Endothelial cell of umbilical vein (primary cell): Measurements from ENCODE around the gene CD109. TPM values are rescaled to one million over a fixed set of nuclear protein-coding genes. Genes with fewer than 3 reads are reported as not detected.

Experiments
- BruUV-seq: library from RNA; stranded (reverse); fragments of 400-500 nt; replicated peaks from 2 replicates; lab custom pipeline; 2021; lab: Mats Ljungman, UMichigan
- CTCF ChIA-PET: fragments of 300-600, 350-600 bp; sonication (Branson Sonifier 250); formaldehyde crosslinking; loops from one replicate; lab custom pipeline; 2021; ENCODE audit warnings: antibody characterized with exemption, inconsistent platforms; lab: Charles Lee
- POLR2A ChIA-PET: fragments of 300-600, 350-600 bp; sonication (Branson Sonifier 250); formaldehyde crosslinking; loops from one replicate; lab custom pipeline; 2021; ENCODE audit warnings: antibody characterized with exemption, inconsistent platforms; lab: Charles Lee
- DNase-seq: peaks from one replicate; pipeline ENCODE4 v3.0.0-alpha.2; 2011; ENCODE audit warnings: low read depth, low spot score
- FAIRE-seq: peaks from 2 replicates; lab custom pipeline; 2011; peaks lifted over from hg19 to GRCh38; lab: Jason Lieb, UNC
- H2AFZ ChIP-seq: 2 replicates; pipeline ENCODE4 v1.6.0; 2012; ENCODE audit warnings: low read depth, low read length, control low read depth, inconsistent platforms
- H3K27ac ChIP-seq: 2 replicates; pipeline ENCODE4 v1.5.1; 2011; ENCODE audit warnings: low read depth, mild to moderate bottlenecking, control low read depth, low read length, moderate library complexity; ENCODE audit not compliant: insufficient read depth
- H3K27me3 ChIP-seq, 2 experiments: 2 replicates each; pipeline versions ENCODE4 v1.6.0 to v1.6.1; 2011; ENCODE audit warnings: low read length in 2 of 2, mixed read lengths in 1 of 2; ENCODE audit not compliant: control insufficient read depth in 2 of 2, insufficient read depth in 2 of 2
- H3K36me3 ChIP-seq, 2 experiments: 2 replicates in 1 of 2; 3 replicates in 1 of 2; pipeline ENCODE4 v1.5.1; 2011; ENCODE audit warnings: low read length in 2 of 2, mild to moderate bottlenecking in 1 of 2, moderate library complexity in 1 of 2; ENCODE audit not compliant: control insufficient read depth in 2 of 2, insufficient read depth in 2 of 2; ENCODE audit errors: extremely low read depth in 1 of 2
- H3K4me1 ChIP-seq: 3 replicates; pipeline ENCODE4 v1.5.1; 2011; ENCODE audit warnings: mild to moderate bottlenecking, low read length; ENCODE audit not compliant: control insufficient read depth, insufficient read depth; ENCODE audit errors: extremely low read depth
- H3K4me2 ChIP-seq: 2 replicates; pipeline ENCODE4 v1.6.1; 2011; ENCODE audit warnings: low read length, control low read depth, mixed read lengths; ENCODE audit not compliant: insufficient read depth
- H3K4me3 ChIP-seq, 3 experiments: fragments of 200-600 bp in 1 of 3; sonication (generic), shearing (Covaris generic) in 1 of 3; replicated peaks in 1 of 3; 2 replicates each; pipeline ENCODE4 v1.5.1; 2011 to 2016; ENCODE audit warnings: control low read depth in 3 of 3, low read length in 3 of 3, mild to moderate bottlenecking in 2 of 3, inconsistent platforms in 1 of 3, low read depth in 1 of 3, moderate library complexity in 1 of 3; ENCODE audit not compliant: insufficient read depth in 1 of 3
- H3K79me2 ChIP-seq: 2 replicates; pipeline ENCODE4 v1.6.0; 2012; ENCODE audit warnings: low read length, inconsistent platforms; ENCODE audit not compliant: control insufficient read depth, insufficient read depth
- H3K9ac ChIP-seq: replicated peaks from 2 replicates; pipeline ENCODE3; 2011; ENCODE audit warnings: low read length, control low read depth; ENCODE audit not compliant: insufficient read depth; ENCODE audit errors: extremely low read depth
- H3K9me1 ChIP-seq: replicated peaks from 3 replicates; pipeline ENCODE4 v1.6.0; 2011; ENCODE audit warnings: mild to moderate bottlenecking, low read length; ENCODE audit not compliant: control insufficient read depth, insufficient read depth; ENCODE audit errors: extremely low read depth
- H3K9me3 ChIP-seq: replicated peaks from 2 replicates; pipeline ENCODE4 v1.5.1; 2012; ENCODE audit warnings: low read length, inconsistent platforms; ENCODE audit not compliant: control insufficient read depth, insufficient read depth
- H4K20me1 ChIP-seq: replicated peaks from 2 replicates; pipeline ENCODE3; 2011; ENCODE audit warnings: mild to moderate bottlenecking, low read length; ENCODE audit not compliant: control insufficient read depth, insufficient read depth; ENCODE audit errors: extremely low read depth
- EZH2 ChIP-seq: IDR thresholded peaks from 2 replicates; pipeline ENCODE4 v1.6.1; 2012; ENCODE audit warnings: borderline replicate concordance, low read depth, mild to moderate bottlenecking, moderate library complexity, low read length, inconsistent platforms; ENCODE audit not compliant: severe bottlenecking
- FOS ChIP-seq: IDR thresholded peaks from 2 replicates; pipeline ENCODE4 v1.6.1; 2011; ENCODE audit warnings: mild to moderate bottlenecking, low read length, moderate library complexity, borderline replicate concordance; ENCODE audit not compliant: insufficient read depth
- GATA2 ChIP-seq: IDR thresholded peaks from 2 replicates; pipeline ENCODE4 v1.7.0; 2011; ENCODE audit warnings: low read depth, mild to moderate bottlenecking, moderate library complexity, mixed read lengths, low read length; ENCODE audit not compliant: insufficient read length, insufficient read depth
- JUN ChIP-seq: IDR thresholded peaks from 2 replicates; pipeline ENCODE4 v1.6.1; 2011; ENCODE audit warnings: borderline replicate concordance, low read depth; ENCODE audit not compliant: insufficient read length, insufficient read depth
- MAX ChIP-seq: IDR thresholded peaks from 2 replicates; pipeline ENCODE4 v1.6.1; 2011; ENCODE audit not compliant: insufficient read depth, insufficient read length
- MYC ChIP-seq: IDR thresholded peaks from one replicate; pipeline ENCODE4 v1.6.1; 2011; ENCODE audit warnings: mild to moderate bottlenecking, low read depth, low read length
- POLR2A ChIP-seq: IDR thresholded peaks from 2 replicates; pipeline ENCODE4 v1.6.1; 2012; ENCODE audit warnings: low read depth, mild to moderate bottlenecking, control low read depth, low read length
- POLR2AphosphoS5 ChIP-seq: IDR thresholded peaks from 2 replicates; pipeline ENCODE4 v1.6.1; 2012; ENCODE audit warnings: low read depth, mild to moderate bottlenecking, control low read depth, low read length, moderate library complexity; ENCODE audit not compliant: insufficient read depth
- dilution Hi-C: fragments of 300-500 bp; cut with MboI; formaldehyde crosslinking; loops from one replicate; pipeline ENCODE4 v1.15.0; 2019; ENCODE audit warnings: low sequenced_read_pairs; ENCODE audit not compliant: extremely low pct_ligation_motif_present
- intact Hi-C: fragments of 100-400 bp; cut with micrococcal nuclease; formaldehyde crosslinking; loops from one replicate; pipeline ENCODE4 v1.10.0; 2022
- polyA plus RNA-seq, 4 experiments: library from polyadenylated mRNA; depleted of rRNA in 3 of 4; stranded (reverse) in 3 of 4; unstranded in 1 of 4; fragments of >200 nt; gene quantifications; 2 replicates each; pipeline versions ENCODE4 v1.2.1 to v1.2.3, GENCODE V29; 2011 to 2012; ENCODE audit warnings: missing spikeins in 1 of 4
- total RNA-seq: library from RNA; stranded (reverse); gene quantifications from 2 replicates; pipeline ENCODE4 v1.2.3, GENCODE V29; 2021
- TF ChIP-seq, protein P1 (sequence below), 2 donors: IDR thresholded peaks; 1 replicate in 1 of 2; 2 replicates in 1 of 2; pipeline ENCODE4 v1.5.1; 2011; ENCODE audit warnings: low read length in 2 of 2, mild to moderate bottlenecking in 2 of 2, moderate library complexity in 2 of 2, control low read depth in 1 of 2, inconsistent platforms in 1 of 2, low read depth in 1 of 2; ENCODE audit not compliant: insufficient read depth in 1 of 2; ENCODE audit errors: extremely low read depth in 1 of 2

The CD109 gene
- total and polyA plus RNA-seq, 2 donors (not counting 3 experiments of a cell fraction or from before 2014, with no cell fraction given), result 33.9 to 107 TPM

GRCh38 chr6:73727114-73727513, 31.1 kb downstream of the CD109 start:
- Histone ChIP-seq H2AFZ (no peak overlapping the region), H3K27ac (no peak overlapping the region), H3K27me3 (no peaks in the 10 kb centered on the region), H3K4me2 (no peak overlapping the region), H3K36me3 (peaks cover 7 to 9% of the 10 kb centered on the region in 2 experiments), H3K9me3 (no peaks in the 10 kb centered on the region), H3K79me2 (no peaks in the 10 kb centered on the region), H3K9me1 (no peaks in the 10 kb centered on the region), H3K4me1 (peaks cover 17% of the 10 kb centered on the region), H3K9ac (no peak overlapping the region), H3K4me3 (no peak overlapping the region), H4K20me1 (no peaks in the 10 kb centered on the region)
- ChIA-PET POLR2A (no interaction called here), CTCF (interaction anchor here (0.9 to 13.0 kb wide), 2 partner anchors 12 to 50 kb away, joined by 3 to 343 read pairs; no protein-coding TSS in a partner anchor)
- dilution Hi-C loops (no loop called here), intact Hi-C loops (no loop called here)
- DNase-seq, result no peak
- no peak for FAIRE-seq
- BruUV-seq, result no TSS peak
- TF ChIP-seq JUN (no peak), EZH2 (no peak), FOS (no peak), POLR2A (no peak), POLR2AphosphoS5 (no peak), GATA2 (no peak), MYC (no peak), MAX (no peak)
- TF ChIP-seq, protein P1, sequence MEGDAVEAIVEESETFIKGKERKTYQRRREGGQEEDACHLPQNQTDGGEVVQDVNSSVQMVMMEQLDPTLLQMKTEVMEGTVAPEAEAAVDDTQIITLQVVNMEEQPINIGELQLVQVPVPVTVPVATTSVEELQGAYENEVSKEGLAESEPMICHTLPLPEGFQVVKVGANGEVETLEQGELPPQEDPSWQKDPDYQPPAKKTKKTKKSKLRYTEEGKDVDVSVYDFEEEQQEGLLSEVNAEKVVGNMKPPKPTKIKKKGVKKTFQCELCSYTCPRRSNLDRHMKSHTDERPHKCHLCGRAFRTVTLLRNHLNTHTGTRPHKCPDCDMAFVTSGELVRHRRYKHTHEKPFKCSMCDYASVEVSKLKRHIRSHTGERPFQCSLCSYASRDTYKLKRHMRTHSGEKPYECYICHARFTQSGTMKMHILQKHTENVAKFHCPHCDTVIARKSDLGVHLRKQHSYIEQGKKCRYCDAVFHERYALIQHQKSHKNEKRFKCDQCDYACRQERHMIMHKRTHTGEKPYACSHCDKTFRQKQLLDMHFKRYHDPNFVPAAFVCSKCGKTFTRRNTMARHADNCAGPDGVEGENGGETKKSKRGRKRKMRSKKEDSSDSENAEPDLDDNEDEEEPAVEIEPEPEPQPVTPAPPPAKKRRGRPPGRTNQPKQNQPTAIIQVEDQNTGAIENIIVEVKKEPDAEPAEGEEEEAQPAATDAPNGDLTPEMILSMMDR (IDR thresholded peaks at IDR 0.05; ENCODE audit: extremely low read depth in 1 of 2, insufficient read depth in 1 of 2, low read depth in 1 of 2, low read length in 2 of 2), result no peak
